Measurements from ENCODE around the gene ROPN1L.
A peak's percentile ranks its signal among the peaks of the same experiment; 100 is the strongest.

ROPN1L gene

GRCh38 chr5:10466446-10467073, 24.9 kb downstream of the ROPN1L start:
- in situ Hi-C loops (cut with HindIII; ENCODE audit: low pct_unique_long_range_greater_than_20kb, low sequenced_read_pairs): no loop called here
- no peak for DNase-seq (ENCODE audit: low read depth in 1 of 2, low spot score in 1 of 2)
- TF ChIP-seq JUND (IDR thresholded peaks at IDR 0.05; ENCODE audit: low read depth): no peak

DNA sequence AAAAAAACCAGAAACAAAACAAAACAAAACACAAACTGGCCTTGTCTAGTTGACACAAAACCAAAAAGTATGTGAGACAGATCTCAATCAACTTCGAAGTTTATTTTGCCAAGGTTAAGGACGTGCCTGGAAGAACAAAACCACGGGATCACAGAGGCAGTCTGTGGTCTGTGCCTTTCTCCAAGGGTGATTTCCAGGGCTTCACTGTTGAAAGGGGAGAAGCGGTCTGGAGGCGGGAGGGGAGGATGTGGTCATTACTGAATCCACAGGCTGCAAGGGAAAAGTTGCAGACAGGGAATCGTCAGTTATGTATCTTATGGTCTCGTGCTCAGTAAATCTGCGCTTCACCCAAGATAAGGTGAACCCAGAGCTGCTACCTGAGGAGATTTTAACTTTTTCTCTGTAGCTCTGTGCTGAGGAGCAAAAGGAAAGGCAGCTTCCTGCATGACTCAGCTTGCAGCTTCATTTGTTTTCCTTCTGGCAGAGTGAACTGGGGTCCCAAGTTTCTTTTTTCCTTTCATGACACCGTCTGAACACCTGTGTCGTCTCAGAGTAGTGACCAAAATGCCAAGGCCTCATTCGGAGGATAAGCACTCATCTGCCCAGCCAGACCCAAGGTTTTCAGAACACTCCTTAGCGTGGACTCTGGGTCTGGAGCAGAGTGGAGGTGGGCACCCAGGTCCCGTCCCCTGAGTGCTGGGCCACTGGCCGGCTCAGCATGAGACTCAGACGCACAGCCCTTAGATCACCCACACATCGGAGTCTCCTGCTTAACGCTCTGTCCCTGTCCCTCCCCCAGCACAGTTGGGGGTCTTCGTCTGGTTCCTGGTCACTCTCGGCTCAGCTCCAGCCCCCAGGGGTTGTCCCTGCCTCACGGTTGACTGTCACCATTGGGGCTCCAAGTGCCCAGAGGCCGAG, 25.9 kb downstream of the ROPN1L start:
- in situ Hi-C loops (cut with HindIII; ENCODE audit: low pct_unique_long_range_greater_than_20kb, low sequenced_read_pairs): no loop called here
- peak in 1 of 2 experiments; percentile 57 for DNase-seq (ENCODE audit: low read depth in 1 of 2, low spot score in 1 of 2)
- TF ChIP-seq JUND (IDR thresholded peaks at IDR 0.05; ENCODE audit: low read depth): no peak

GRCh38 chr5:10468256-10468655, 26.6 kb downstream of the ROPN1L start:
- in situ Hi-C loops (cut with HindIII; ENCODE audit: low pct_unique_long_range_greater_than_20kb, low sequenced_read_pairs): no loop called here
- no peak for DNase-seq (ENCODE audit: low read depth in 1 of 2, low spot score in 1 of 2)
- no peak for TF ChIP-seq JUND (IDR thresholded peaks at IDR 0.05; ENCODE audit: low read depth)

DNA sequence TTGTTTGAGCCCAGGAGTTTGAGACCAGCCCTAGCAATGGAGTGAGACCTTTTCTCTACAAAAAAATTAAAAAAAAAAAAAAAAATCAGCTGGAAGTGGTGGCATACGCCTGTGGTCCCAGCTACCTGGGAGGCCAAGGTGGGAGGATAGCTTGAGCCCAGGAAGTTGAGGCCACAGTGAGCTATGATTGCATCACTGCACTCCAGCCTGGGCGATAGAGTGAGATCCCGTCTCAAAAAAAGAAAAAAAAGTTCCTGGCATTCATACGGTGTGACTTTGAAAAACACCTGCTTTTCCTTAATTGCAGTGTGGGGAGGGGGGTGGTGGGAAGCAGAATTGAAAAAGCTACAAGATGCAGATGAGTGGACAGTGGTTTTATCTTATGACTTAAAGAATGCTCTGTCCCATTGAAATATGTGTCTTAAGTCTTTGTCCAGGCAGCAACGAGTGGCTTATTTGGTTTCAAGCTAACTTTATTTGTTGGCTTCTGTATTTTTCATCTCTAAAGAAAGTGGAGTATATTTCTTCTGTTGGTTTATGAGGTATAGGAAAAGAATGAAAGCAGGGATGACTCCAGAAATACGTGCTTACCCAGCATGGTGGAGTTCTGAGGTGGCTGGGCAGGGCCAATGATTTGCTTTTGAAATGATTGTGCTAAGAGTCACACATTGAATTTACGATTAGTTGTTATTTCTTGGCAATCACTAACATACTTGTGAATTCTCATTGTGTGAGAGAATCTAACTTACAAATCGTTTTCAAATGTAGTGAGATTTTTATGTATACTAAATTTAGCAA, 27.8 kb downstream of the ROPN1L start:
- DNase-seq (ENCODE audit: low read depth in 1 of 2, low spot score in 1 of 2): no peak
- in situ Hi-C loops (cut with HindIII; ENCODE audit: low pct_unique_long_range_greater_than_20kb, low sequenced_read_pairs): no loop called here
- no peak for TF ChIP-seq JUND (IDR thresholded peaks at IDR 0.05; ENCODE audit: low read depth)

DNA sequence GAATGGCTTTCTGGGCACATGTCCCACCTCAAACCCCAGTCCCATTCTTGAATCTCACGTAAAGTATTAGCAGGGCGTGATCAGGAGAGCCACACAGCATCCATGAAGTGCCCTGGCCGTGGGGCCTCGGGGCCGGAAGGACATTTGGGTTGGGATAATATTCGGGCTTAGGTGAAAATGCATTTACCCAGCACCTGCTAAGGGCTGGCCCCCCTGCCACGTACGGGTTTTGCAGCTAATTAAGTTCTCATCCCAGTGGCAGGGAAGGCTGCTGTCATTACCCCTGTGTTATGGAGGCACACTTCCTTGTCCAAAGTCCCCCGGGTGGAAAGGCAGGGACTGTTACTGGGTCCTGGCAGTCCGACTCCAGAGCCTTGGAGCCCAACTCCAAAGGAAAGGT, 29.0 kb downstream of the ROPN1L start:
- in situ Hi-C loops (cut with HindIII; ENCODE audit: low pct_unique_long_range_greater_than_20kb, low sequenced_read_pairs): no loop called here
- no peak for TF ChIP-seq JUND (IDR thresholded peaks at IDR 0.05; ENCODE audit: low read depth)
- DNase-seq (ENCODE audit: low read depth in 1 of 2, low spot score in 1 of 2): no peak

- DNase-seq (ENCODE audit: low read depth in 1 of 2, low spot score in 1 of 2): no peak
- no peak for TF ChIP-seq JUND (IDR thresholded peaks at IDR 0.05; ENCODE audit: low read depth)
- in situ Hi-C loops (cut with HindIII; ENCODE audit: low pct_unique_long_range_greater_than_20kb, low sequenced_read_pairs): no loop called here
Observed at GRCh38 chr5:10471677-10472076, 30.0 kb downstream of the ROPN1L start.

- no peak for DNase-seq (ENCODE audit: low read depth in 1 of 2, low spot score in 1 of 2)
- in situ Hi-C loops (cut with HindIII; ENCODE audit: low pct_unique_long_range_greater_than_20kb, low sequenced_read_pairs): no loop called here
- no peak for TF ChIP-seq JUND (IDR thresholded peaks at IDR 0.05; ENCODE audit: low read depth)
Observed at GRCh38 chr5:10474521-10475075, 32.9 kb downstream of the ROPN1L start.

DNA sequence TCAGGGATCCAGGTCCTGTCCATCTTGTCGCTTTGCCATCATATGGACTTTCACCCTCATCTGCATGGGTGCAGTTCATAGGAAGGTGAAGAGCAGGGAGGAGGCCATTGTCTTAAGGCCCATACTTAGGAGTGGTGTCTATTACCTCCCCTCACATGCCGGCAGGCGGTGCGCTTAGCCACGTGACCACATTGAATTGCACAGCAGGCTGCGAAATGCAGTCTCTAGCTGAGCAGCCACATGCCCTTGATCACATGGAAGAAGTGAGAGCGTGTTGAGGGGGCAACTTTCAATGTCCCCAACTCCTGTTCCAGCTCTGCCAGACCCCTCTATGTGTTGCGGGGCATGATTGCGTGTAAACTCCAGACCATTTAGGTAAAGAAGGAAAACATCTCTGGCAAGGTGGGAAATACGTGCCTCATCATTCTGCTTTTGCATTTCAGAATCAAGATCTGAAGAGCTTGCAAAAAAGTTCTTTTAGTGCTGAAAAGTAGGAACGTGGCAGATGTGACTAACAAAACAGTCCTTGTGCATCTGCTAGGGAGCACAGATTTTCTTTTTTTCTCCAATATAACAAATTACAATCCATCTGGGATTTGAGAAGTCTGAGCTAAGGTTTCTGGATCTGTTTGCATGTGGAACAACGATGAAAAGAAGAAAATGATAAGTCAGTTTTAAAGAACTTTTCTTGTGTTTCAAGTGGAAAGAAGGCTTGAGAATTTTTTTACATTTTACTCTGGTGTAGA, 34.4 kb downstream of the ROPN1L start:
- DNase-seq (ENCODE audit: low read depth in 1 of 2, low spot score in 1 of 2): no peak
- in situ Hi-C loops (cut with HindIII; ENCODE audit: low pct_unique_long_range_greater_than_20kb, low sequenced_read_pairs): no loop called here
- no peak for TF ChIP-seq JUND (IDR thresholded peaks at IDR 0.05; ENCODE audit: low read depth)

DNA sequence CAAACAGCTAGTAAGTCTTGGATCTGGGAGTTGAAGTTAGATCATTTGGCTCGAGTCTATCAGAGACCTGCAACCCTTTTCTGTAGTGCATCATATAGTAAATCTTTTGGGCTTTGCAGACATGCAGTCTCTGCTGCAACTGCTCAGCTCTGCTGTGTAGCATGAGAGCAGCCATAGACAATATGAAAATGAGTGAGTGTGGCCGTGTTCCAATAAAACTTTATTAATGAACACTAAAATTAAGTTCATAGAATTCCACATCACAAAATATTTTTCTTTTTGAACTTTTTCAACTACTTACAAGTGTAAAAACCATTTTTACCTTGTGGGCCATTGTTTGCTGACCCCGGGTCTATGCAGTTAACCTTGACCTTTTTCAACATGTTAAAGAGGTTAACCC, 35.2 kb downstream of the ROPN1L start:
- in situ Hi-C loops (cut with HindIII; ENCODE audit: low pct_unique_long_range_greater_than_20kb, low sequenced_read_pairs): no loop called here
- no peak for DNase-seq (ENCODE audit: low read depth in 1 of 2, low spot score in 1 of 2)
- no peak for TF ChIP-seq JUND (IDR thresholded peaks at IDR 0.05; ENCODE audit: low read depth)

- no peak for TF ChIP-seq JUND (IDR thresholded peaks at IDR 0.05; ENCODE audit: low read depth)
- no peak for DNase-seq (ENCODE audit: low read depth in 1 of 2, low spot score in 1 of 2)
- in situ Hi-C loops (cut with HindIII; ENCODE audit: low pct_unique_long_range_greater_than_20kb, low sequenced_read_pairs): no loop called here
Observed at GRCh38 chr5:10477943-10478342, 36.3 kb downstream of the ROPN1L start.

DNA sequence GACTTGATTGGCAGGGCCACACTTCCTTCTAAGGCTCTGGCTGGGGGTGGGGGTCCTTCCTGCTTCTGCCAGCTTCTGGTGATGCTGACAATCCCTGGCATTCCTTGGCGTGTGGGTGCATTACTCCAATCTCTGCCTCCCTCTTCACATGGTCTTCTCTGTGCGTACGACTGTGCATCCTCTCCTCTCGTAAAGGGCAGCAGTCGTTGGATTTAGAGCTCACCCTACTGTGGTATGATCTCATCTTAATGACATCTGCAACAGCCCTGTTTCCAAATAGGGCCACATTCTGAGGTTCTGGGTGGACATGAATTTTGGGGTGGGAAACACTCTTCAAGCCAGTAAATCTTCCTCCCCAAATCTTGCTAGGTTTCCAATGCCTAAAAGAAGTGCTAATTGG, 36.8 kb downstream of the ROPN1L start:
- in situ Hi-C loops (cut with HindIII; ENCODE audit: low pct_unique_long_range_greater_than_20kb, low sequenced_read_pairs): no loop called here

More for the DNA sequence above, 36.8 kb downstream of the ROPN1L start:
- no peak for DNase-seq (ENCODE audit: low read depth in 1 of 2, low spot score in 1 of 2)
- TF ChIP-seq JUND (IDR thresholded peaks at IDR 0.05; ENCODE audit: low read depth): no peak

All from T47D (cell line).